Hepatocyte (in vitro differentiated cells): ENCODE data around the gene SPINK6.

Source experiments
- CTCF ChIP-seq: fragments of 200-600 bp; sonication (generic); IDR thresholded peaks from 2 replicates; pipeline ENCODE4 v1.5.1; 2016; ENCODE audit warnings: antibody characterized with exemption, mild to moderate bottlenecking; ENCODE audit not compliant: poor library complexity
- EZH2 ChIP-seq: fragments of 200-600 bp; sonication (generic); IDR thresholded peaks from 2 replicates; pipeline ENCODE4 v1.6.1; 2016; ENCODE audit warnings: antibody characterized with exemption, mild to moderate bottlenecking, borderline replicate concordance
- EZH2phosphoT487 ChIP-seq: fragments of 200-600 bp; sonication (generic); IDR thresholded peaks from one replicate; pipeline ENCODE4 v1.6.1; 2018; ENCODE audit warnings: antibody characterized with exemption, mild to moderate bottlenecking, low read depth, moderate library complexity; ENCODE audit not compliant: unreplicated experiment, severe bottlenecking

- no peak for TF ChIP-seq EZH2
- no peak for TF ChIP-seq CTCF
- no peak for TF ChIP-seq EZH2phosphoT487
Measured at GRCh38 chr5:148166550-148167283, 36.1 kb upstream of the SPINK6 start.
